ENCODE measurements around the gene PRR9. TPM values are rescaled to one million over a fixed set of nuclear protein-coding genes. Genes with fewer than 3 reads are reported as not detected.

PRR9 gene
- total RNA-seq, 2 experiments from 2014 or later, result not detected

DNA sequence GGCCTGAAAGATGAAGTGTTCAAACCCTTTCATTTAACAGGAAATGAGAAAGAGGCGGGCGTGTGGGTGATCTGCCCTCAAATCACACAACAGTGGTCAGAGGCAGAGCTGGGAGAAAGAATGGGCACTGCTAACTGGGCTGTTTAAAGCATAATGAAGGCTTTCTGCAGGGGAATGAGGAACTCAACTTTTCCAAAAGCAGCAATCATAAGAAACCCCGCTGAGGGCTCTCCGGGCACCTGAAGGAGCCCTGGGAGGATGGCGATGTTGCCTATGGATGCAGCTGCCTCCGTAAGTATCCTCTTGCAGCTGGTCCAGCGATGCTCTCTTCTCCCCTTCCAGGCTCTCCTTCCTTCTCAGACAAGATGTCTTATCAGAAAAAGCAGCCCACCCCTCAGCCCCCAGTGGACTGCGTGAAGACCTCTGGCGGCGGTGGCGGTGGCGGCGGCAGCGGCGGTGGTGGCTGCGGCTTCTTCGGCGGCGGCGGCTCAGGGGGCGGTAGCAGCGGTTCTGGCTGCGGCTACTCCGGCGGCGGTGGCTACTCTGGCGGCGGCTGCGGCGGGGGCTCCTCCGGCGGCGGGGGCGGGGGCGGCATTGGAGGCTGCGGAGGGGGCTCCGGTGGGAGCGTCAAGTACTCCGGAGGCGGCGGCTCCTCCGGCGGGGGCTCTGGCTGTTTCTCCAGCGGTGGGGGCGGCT lies 43.3 kb downstream of the PRR9 start:
- Histone ChIP-seq H3K36me3 (ENCODE audit: insufficient read depth, low read length) (no peaks in the 10 kb centered on the region), H4K20me1 (ENCODE audit: insufficient read depth, low read length) (no peaks in the 10 kb centered on the region), H3K4me1 (ENCODE audit: insufficient read depth, low read length, poor library complexity, severe bottlenecking) (no peaks in the 10 kb centered on the region), H3K4me3 (ENCODE audit: low read depth, low read length, poor library complexity, severe bottlenecking) (no peak overlapping the region), H3K4me2 (ENCODE audit: low read length) (no peak overlapping the region), H3K27ac (ENCODE audit: low read depth, low read length, poor library complexity, severe bottlenecking) (no peak overlapping the region), H3K9me2 (ENCODE audit: insufficient read depth, low read length) (no peaks in the 10 kb centered on the region), H2AFZ (ENCODE audit: low read length) (no peak overlapping the region), H3K9me3 (ENCODE audit: low read length) (no peaks in the 10 kb centered on the region), H3K79me2 (ENCODE audit: insufficient read depth, low read depth, low read length) (no peaks in the 10 kb centered on the region)
- intact Hi-C loops (cut with micrococcal nuclease; ENCODE audit: unreplicated experiment), result no loop called here
- DNase-seq (ENCODE audit: low spot score), result no peak
- no TSS peak for BruUV-seq (replicated peaks)
- no peak for TF ChIP-seq EZH2phosphoT487 (IDR thresholded peaks at IDR 0.05; ENCODE audit: borderline replicate concordance, low read depth, low read length)
- TF ChIP-seq, protein P1, sequence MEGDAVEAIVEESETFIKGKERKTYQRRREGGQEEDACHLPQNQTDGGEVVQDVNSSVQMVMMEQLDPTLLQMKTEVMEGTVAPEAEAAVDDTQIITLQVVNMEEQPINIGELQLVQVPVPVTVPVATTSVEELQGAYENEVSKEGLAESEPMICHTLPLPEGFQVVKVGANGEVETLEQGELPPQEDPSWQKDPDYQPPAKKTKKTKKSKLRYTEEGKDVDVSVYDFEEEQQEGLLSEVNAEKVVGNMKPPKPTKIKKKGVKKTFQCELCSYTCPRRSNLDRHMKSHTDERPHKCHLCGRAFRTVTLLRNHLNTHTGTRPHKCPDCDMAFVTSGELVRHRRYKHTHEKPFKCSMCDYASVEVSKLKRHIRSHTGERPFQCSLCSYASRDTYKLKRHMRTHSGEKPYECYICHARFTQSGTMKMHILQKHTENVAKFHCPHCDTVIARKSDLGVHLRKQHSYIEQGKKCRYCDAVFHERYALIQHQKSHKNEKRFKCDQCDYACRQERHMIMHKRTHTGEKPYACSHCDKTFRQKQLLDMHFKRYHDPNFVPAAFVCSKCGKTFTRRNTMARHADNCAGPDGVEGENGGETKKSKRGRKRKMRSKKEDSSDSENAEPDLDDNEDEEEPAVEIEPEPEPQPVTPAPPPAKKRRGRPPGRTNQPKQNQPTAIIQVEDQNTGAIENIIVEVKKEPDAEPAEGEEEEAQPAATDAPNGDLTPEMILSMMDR (conservative IDR thresholded peaks at IDR 0.05; ENCODE audit: low read length), result no peak
- CTCF ChIA-PET (ENCODE audit: unreplicated experiment), result no interaction called here
- POLR2A ChIA-PET, result no interaction called here

DNA sequence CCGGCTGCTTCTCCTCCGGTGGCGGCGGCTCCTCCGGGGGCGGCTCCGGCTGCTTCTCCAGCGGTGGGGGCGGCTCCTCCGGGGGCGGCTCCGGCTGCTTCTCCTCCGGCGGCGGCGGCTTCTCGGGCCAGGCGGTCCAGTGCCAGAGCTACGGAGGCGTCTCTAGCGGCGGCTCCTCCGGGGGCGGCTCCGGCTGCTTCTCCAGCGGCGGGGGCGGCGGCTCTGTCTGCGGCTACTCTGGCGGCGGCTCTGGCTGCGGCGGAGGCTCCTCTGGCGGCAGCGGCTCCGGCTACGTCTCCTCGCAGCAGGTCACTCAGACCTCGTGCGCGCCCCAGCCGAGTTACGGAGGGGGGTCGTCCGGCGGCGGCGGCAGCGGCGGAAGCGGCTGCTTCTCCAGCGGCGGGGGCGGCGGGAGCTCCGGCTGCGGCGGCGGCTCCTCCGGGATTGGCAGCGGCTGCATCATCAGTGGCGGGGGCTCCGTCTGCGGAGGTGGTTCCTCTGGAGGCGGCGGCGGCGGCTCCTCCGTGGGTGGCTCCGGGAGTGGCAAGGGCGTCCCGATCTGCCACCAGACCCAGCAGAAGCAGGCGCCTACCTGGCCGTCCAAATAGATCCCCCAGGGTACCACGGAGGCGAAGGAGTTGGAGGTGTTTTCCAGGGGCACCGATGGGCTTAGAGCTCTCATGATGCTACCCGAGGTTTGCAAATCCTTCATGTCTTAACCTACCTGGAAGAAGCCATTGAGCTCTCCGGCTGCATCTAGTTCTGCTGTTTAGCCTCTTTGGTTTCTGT lies 44.1 kb downstream of the PRR9 start:
- H3K9me2 ChIP-seq (ENCODE audit: insufficient read depth, low read length), result no peaks in the 10 kb centered on the region
- H4K20me1 ChIP-seq (ENCODE audit: insufficient read depth, low read length), result no peaks in the 10 kb centered on the region
- H3K4me2 ChIP-seq (ENCODE audit: low read length), result no peak overlapping the region
- DNase-seq (ENCODE audit: low spot score), result no peak
- H3K36me3 ChIP-seq (ENCODE audit: insufficient read depth, low read length), result no peaks in the 10 kb centered on the region
- H3K4me1 ChIP-seq (ENCODE audit: insufficient read depth, low read length, poor library complexity, severe bottlenecking), result no peaks in the 10 kb centered on the region
- H3K4me3 ChIP-seq (ENCODE audit: low read depth, low read length, poor library complexity, severe bottlenecking), result no peak overlapping the region
- H3K9me3 ChIP-seq (ENCODE audit: low read length), result no peaks in the 10 kb centered on the region
- POLR2A ChIA-PET, result no interaction called here
- no peak overlapping the region for H3K27ac ChIP-seq (ENCODE audit: low read depth, low read length, poor library complexity, severe bottlenecking)
- TF ChIP-seq EZH2phosphoT487 (IDR thresholded peaks at IDR 0.05; ENCODE audit: borderline replicate concordance, low read depth, low read length), result no peak
- TF ChIP-seq, protein P1 (conservative IDR thresholded peaks at IDR 0.05; ENCODE audit: low read length), result no peak
- intact Hi-C loops (cut with micrococcal nuclease; ENCODE audit: unreplicated experiment), result no loop called here
- no peak overlapping the region for H2AFZ ChIP-seq (ENCODE audit: low read length)
- no TSS peak for BruUV-seq (replicated peaks)
- no peaks in the 10 kb centered on the region for H3K79me2 ChIP-seq (ENCODE audit: insufficient read depth, low read depth, low read length)
- CTCF ChIA-PET (ENCODE audit: unreplicated experiment), result no interaction called here

DNA sequence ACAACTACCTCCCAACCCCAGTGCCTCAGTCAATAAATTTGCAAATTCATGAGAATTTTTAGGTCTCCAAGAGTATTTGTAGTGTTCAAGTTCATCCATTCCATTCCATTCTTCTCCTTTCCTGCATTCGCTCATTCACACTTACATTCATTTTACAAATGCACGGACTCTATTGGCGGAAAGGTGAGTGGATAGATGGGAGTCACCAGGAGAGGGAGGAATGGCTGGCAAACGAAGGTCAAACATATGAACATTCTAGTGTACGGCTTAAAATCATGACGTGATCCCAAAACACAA lies 44.6 kb downstream of the PRR9 start:
- CTCF ChIA-PET (ENCODE audit: unreplicated experiment), result interaction anchor here (1.0 kb wide), 1 partner anchor 8 kb away, joined by 3 read pairs; no protein-coding TSS in a partner anchor

More for the DNA sequence above, 44.6 kb downstream of the PRR9 start:
- no peaks in the 10 kb centered on the region for H3K79me2 ChIP-seq (ENCODE audit: insufficient read depth, low read depth, low read length)
- no peaks in the 10 kb centered on the region for H3K9me2 ChIP-seq (ENCODE audit: insufficient read depth, low read length)
- H3K4me2 ChIP-seq (ENCODE audit: low read length), result no peak overlapping the region
- no peaks in the 10 kb centered on the region for H3K9me3 ChIP-seq (ENCODE audit: low read length)
- no peak for DNase-seq (ENCODE audit: low spot score)
- no peak overlapping the region for H2AFZ ChIP-seq (ENCODE audit: low read length)
- TF ChIP-seq, protein P1 (conservative IDR thresholded peaks at IDR 0.05; ENCODE audit: low read length), result no peak
- no peak for TF ChIP-seq EZH2phosphoT487 (IDR thresholded peaks at IDR 0.05; ENCODE audit: borderline replicate concordance, low read depth, low read length)
- no peaks in the 10 kb centered on the region for H3K4me1 ChIP-seq (ENCODE audit: insufficient read depth, low read length, poor library complexity, severe bottlenecking)
- H3K4me3 ChIP-seq (ENCODE audit: low read depth, low read length, poor library complexity, severe bottlenecking), result no peak overlapping the region
- intact Hi-C loops (cut with micrococcal nuclease; ENCODE audit: unreplicated experiment), result no loop called here
- no peaks in the 10 kb centered on the region for H3K36me3 ChIP-seq (ENCODE audit: insufficient read depth, low read length)
- no TSS peak for BruUV-seq (replicated peaks)
- no peaks in the 10 kb centered on the region for H4K20me1 ChIP-seq (ENCODE audit: insufficient read depth, low read length)
- no peak overlapping the region for H3K27ac ChIP-seq (ENCODE audit: low read depth, low read length, poor library complexity, severe bottlenecking)
- POLR2A ChIA-PET, result no interaction called here

Data from OCI-LY7 (cell line).